ENCODE data around the gene SAP30BP.

Gene SAP30BP

DNA sequence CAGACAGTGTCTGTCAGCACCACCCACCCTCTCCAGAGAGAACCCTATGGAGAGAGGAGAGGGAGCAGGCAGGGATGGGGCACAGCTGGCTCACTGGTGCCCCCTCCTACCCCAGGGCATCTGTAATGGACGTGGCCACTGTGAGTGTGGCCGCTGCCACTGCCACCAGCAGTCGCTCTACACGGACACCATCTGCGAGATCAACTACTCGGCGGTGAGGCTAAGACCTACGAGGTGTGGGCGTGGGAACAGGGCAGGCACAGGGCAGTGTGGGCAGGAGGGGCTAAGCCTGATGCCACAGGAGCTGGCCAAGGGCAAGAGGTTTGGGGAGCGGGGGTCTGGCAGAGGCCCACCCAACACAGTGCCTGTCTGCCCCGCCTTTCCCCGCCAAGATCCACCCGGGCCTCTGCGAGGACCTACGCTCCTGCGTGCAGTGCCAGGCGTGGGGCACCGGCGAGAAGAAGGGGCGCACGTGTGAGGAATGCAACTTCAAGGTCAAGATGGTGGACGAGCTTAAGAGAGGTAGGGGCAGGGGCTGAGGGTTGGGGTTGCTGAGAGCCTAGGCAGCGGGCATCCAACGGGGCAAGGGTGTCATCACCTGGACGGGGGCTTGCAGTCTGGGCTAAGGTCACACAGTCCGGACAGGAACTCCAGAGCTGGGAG, 69.2 kb downstream of the SAP30BP start:
- TF ChIP-seq, protein P1, sequence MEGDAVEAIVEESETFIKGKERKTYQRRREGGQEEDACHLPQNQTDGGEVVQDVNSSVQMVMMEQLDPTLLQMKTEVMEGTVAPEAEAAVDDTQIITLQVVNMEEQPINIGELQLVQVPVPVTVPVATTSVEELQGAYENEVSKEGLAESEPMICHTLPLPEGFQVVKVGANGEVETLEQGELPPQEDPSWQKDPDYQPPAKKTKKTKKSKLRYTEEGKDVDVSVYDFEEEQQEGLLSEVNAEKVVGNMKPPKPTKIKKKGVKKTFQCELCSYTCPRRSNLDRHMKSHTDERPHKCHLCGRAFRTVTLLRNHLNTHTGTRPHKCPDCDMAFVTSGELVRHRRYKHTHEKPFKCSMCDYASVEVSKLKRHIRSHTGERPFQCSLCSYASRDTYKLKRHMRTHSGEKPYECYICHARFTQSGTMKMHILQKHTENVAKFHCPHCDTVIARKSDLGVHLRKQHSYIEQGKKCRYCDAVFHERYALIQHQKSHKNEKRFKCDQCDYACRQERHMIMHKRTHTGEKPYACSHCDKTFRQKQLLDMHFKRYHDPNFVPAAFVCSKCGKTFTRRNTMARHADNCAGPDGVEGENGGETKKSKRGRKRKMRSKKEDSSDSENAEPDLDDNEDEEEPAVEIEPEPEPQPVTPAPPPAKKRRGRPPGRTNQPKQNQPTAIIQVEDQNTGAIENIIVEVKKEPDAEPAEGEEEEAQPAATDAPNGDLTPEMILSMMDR (conservative IDR thresholded peaks at IDR 0.05; ENCODE audit: control insufficient read depth, insufficient read depth, low read depth, low read length): no peak
- no peak for DNase-seq (ENCODE audit: low read depth)
- no peak overlapping the region for H3K4me3 ChIP-seq (ENCODE audit: control insufficient read depth, low read depth, low read length)

DNA sequence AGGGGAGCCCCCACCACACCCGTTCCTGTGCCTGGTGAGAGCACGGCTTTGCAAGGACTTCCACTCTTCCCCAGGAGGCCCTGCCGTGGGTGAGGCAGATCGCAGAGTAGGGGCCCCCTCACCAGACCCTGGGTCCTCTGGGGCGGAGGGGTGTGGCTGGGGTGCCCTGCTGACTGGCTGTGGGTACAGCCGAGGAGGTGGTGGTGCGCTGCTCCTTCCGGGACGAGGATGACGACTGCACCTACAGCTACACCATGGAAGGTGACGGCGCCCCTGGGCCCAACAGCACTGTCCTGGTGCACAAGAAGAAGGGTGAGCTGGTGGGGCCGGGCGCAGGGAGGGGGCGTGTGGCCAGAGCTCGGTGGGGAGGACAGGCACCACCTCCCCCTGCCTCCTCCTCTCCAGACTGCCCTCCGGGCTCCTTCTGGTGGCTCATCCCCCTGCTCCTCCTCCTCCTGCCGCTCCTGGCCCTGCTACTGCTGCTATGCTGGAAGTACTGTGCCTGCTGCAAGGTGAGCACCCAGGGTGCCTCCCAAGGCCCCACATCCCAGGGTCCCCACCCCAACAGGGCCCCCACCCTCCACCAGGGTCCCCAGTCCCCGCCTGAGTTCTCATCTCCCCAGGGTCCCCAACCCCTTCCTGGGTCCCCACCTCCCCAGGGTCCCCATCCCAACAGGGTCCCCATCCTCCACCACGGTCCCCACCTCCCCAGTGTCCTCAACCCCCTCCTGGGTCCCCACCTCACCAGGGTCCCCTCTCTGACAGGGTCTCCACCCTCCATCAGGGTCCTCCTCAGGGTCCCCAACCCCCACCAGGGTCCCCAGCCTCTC, 70.2 kb downstream of the SAP30BP start:
- no peak overlapping the region for H3K4me3 ChIP-seq (ENCODE audit: control insufficient read depth, low read depth, low read length)
- TF ChIP-seq, protein P1 (conservative IDR thresholded peaks at IDR 0.05; ENCODE audit: control insufficient read depth, insufficient read depth, low read depth, low read length): no peak
- no peak for DNase-seq (ENCODE audit: low read depth)

GRCh38 chr17:75738218-75738802, 71.2 kb downstream of the SAP30BP start:
- DNase-seq (ENCODE audit: low read depth): peak; percentile 37
- H3K4me3 ChIP-seq (ENCODE audit: control insufficient read depth, low read depth, low read length): no peak overlapping the region
- TF ChIP-seq, protein P1 (conservative IDR thresholded peaks at IDR 0.05; ENCODE audit: control insufficient read depth, insufficient read depth, low read depth, low read length): no peak

GRCh38 chr17:75739174-75739573, 72.0 kb downstream of the SAP30BP start:
- no peak overlapping the region for H3K4me3 ChIP-seq (ENCODE audit: control insufficient read depth, low read depth, low read length)
- TF ChIP-seq, protein P1 (conservative IDR thresholded peaks at IDR 0.05; ENCODE audit: control insufficient read depth, insufficient read depth, low read depth, low read length): no peak
- no peak for DNase-seq (ENCODE audit: low read depth)

DNA sequence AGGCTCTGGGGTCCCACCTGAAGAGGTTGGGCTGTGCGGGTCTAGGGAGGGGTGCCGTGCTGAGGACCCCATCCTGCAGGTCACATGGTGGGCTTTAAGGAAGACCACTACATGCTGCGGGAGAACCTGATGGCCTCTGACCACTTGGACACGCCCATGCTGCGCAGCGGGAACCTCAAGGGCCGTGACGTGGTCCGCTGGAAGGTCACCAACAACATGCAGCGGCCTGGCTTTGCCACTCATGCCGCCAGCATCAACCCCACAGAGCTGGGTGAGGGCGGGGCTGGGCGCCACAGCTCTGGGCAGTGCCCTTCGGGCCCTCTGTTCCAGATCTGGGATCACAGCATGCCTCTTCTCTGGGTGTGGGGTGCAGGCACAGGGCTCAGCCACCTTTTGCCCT, 72.7 kb downstream of the SAP30BP start:
- DNase-seq (ENCODE audit: low read depth): no peak
- TF ChIP-seq, protein P1 (conservative IDR thresholded peaks at IDR 0.05; ENCODE audit: control insufficient read depth, insufficient read depth, low read depth, low read length): no peak

GRCh38 chr17:75740215-75740614, 73.1 kb downstream of the SAP30BP start:
- no peak overlapping the region for H3K4me3 ChIP-seq (ENCODE audit: control insufficient read depth, low read depth, low read length)
- DNase-seq (ENCODE audit: low read depth): no peak
- TF ChIP-seq, protein P1 (conservative IDR thresholded peaks at IDR 0.05; ENCODE audit: control insufficient read depth, insufficient read depth, low read depth, low read length): no peak

More for the DNA sequence above, 72.7 kb downstream of the SAP30BP start:
- H3K4me3 ChIP-seq (ENCODE audit: control insufficient read depth, low read depth, low read length): no peak overlapping the region

Measured in fibroblast of mammary gland (primary cell).